Measurements from ENCODE around the gene FAM168A. TPM values are rescaled to one million over a fixed set of nuclear protein-coding genes. Genes with fewer than 3 reads are reported as not detected.

Gene FAM168A
- total RNA-seq, 5 donors from 2014 or later (not counting 1 experiment from before 2014, with no cell fraction given) = 23.6 to 27.0 (median 24.7) TPM

DNA sequence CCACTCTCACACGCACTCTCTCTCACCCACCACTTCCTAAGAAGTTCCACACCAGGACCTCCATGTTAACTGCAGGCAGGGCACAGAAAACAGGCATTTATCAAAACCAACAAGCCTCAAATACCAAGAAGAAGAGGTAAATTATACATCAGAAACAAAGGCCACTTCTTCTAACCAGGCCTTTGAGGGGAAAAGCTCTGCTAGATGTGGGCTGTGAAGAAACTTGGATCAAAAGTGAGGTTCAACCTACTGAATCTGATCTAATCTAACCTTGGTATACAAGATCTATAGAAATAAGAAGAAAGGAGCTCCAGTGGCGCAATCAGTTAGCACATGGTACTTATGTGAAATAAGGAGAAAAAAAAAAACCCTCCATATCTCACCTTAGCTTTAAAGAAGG lies 91.9 kb downstream of the FAM168A start:
- ATAC-seq (replicated peaks in 1 of 4) (no peak), DNase-seq (no peak)
- H3K9me3 Mint-ChIP-seq = peaks cover 6 to 11% (median 10%) of the 10 kb centered on the region in 3 donors
- no peak overlapping the region for H3K4me3 ChIP-seq (ENCODE audit: control insufficient read depth in 1 of 2, extremely low read depth in 1 of 2, low read length in 1 of 2)
- no peak overlapping the region for H3K27ac Mint-ChIP-seq
- no peaks in the 10 kb centered on the region for H3K36me3 ChIP-seq (ENCODE audit: control insufficient read depth in 2 of 2, extremely low read depth in 1 of 2, insufficient read depth in 1 of 2, low read length in 1 of 2)
- no peaks in the 10 kb centered on the region for H3K27me3 Mint-ChIP-seq
- POLR2A ChIA-PET = interaction anchor here in 1 of 2 donors (0.6 kb wide), 1 partner anchor 36 kb away, joined by 4 read pairs; no protein-coding TSS in a partner anchor
- CTCF ChIA-PET = interaction anchor here in 1 of 2 donors (0.9 kb wide), 1 partner anchor 15 kb away, joined by 4 read pairs; no protein-coding TSS in a partner anchor
- peaks cover 34 to 53% (median 39%) of the 10 kb centered on the region in 3 donors for H3K4me1 Mint-ChIP-seq
- no peaks in the 10 kb centered on the region for H3K4me1 ChIP-seq (ENCODE audit: control insufficient read depth in 1 of 2, extremely low read depth in 1 of 2, insufficient read depth in 2 of 2, low read length in 2 of 2)
- H3K27me3 ChIP-seq (replicated peaks in 1 of 2; ENCODE audit: control insufficient read depth in 2 of 2, extremely low read depth in 1 of 2, insufficient read depth in 2 of 2, low read length in 1 of 2) = no peaks in the 10 kb centered on the region
- H3K4me3 Mint-ChIP-seq = no peak overlapping the region
- no peak overlapping the region for H3K27ac ChIP-seq (ENCODE audit: low read length)
- H3K36me3 Mint-ChIP-seq = peaks cover 33% of the 10 kb centered on the region
- H3K9me3 ChIP-seq = no peaks in the 10 kb centered on the region
- WGBS (ENCODE audit: insufficient coverage) = no CpG with 5 or more reads among the region's 2 CpGs

DNA sequence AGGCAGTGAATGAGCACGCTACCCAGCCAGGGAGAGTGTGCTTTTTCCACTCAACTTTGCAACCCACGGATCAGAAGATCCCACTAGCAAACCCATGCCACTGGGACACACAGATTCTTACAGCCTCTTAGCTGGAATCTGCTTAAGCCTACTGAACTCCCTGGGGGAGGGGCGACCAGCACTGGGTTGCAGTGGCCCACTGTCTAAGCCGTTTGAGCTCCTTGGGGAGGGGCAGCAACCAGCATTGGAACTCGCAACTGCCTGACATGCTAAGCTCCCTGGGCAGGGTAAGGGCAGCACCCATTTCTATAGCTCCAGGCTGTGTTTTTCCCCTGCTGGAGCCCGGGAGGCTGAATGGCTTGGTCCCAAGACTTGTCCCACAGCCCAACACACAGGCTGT lies 99.6 kb downstream of the FAM168A start:
- ChIA-PET CTCF (interaction anchor here in 1 of 2 donors (0.7 kb wide), 1 partner anchor 19 kb away, joined by 3 read pairs; no protein-coding TSS in a partner anchor), POLR2A (no interaction called here)
- Histone ChIP-seq H3K36me3 (ENCODE audit: control insufficient read depth in 2 of 2, extremely low read depth in 1 of 2, insufficient read depth in 1 of 2, low read length in 1 of 2) (no peaks in the 10 kb centered on the region), H3K4me3 (ENCODE audit: control insufficient read depth in 1 of 2, extremely low read depth in 1 of 2, low read length in 1 of 2) (no peak overlapping the region), H3K4me1 (ENCODE audit: control insufficient read depth in 1 of 2, extremely low read depth in 1 of 2, insufficient read depth in 2 of 2, low read length in 2 of 2) (no peaks in the 10 kb centered on the region), H3K9me3 (no peaks in the 10 kb centered on the region), H3K27ac (ENCODE audit: low read length) (no peak overlapping the region), H3K27me3 (replicated peaks in 1 of 2; ENCODE audit: control insufficient read depth in 2 of 2, extremely low read depth in 1 of 2, insufficient read depth in 2 of 2, low read length in 1 of 2) (no peaks in the 10 kb centered on the region)
- Mint-ChIP-seq H3K36me3 (peaks cover 34% of the 10 kb centered on the region), H3K4me3 (no peak overlapping the region), H3K27me3 (no peaks in the 10 kb centered on the region), H3K27ac (no peak overlapping the region), H3K9me3 (no peaks in the 10 kb centered on the region), H3K4me1 (peaks cover 31 to 39% (median 35%) of the 10 kb centered on the region in 3 donors)
- DNase-seq (no peak), ATAC-seq (replicated peaks in 1 of 4) (no peak)
- WGBS (ENCODE audit: insufficient coverage) = 93% methylated on average over 6 of the region's 6 CpGs

DNA sequence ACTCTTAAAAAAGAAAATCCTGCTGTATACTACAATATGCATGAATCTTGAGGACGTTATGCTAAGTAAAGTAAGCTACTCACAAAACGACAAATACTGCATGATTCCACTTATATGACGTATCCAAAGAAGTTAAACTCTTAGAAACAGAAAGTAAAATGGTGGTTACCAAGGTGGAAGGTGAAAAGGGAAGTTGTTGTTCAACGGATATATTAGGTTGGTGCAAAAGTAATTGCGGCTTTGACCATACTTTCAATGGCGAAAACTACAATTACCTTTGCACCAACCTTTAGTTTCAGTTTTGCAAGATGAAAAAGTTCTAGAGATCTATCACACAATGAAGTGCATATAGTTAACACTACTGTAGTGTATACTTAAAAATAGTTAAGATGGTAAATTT lies 101.8 kb downstream of the FAM168A start:
- POLR2A ChIA-PET = no interaction called here

DNA sequence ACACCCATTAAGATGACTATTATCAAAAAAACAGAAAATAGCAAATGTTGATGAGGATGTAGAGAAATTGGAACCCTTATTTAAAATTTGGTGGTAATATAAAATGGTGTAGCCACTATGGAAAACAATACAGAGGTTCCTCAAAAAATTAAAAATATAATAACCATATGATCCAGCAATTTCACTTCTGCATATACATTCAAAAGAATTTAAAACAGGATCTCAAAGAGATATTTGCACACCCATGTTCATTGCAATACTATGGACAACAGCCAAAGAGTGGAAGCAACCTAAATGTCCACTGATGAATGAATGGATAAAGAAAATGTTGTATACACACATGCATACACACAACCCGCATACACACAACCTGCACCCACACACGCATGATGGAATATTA lies 102.2 kb downstream of the FAM168A start:
- ATAC-seq (replicated peaks in 1 of 4) (no peak), DNase-seq (no peak)
- no peak overlapping the region for H3K27ac ChIP-seq (ENCODE audit: low read length)
- H3K4me3 ChIP-seq (ENCODE audit: control insufficient read depth in 1 of 2, extremely low read depth in 1 of 2, low read length in 1 of 2) = no peak overlapping the region
- no peak overlapping the region for H3K4me3 Mint-ChIP-seq
- H3K27me3 Mint-ChIP-seq = no peaks in the 10 kb centered on the region
- H3K36me3 Mint-ChIP-seq = peaks cover 31% of the 10 kb centered on the region
- no peak overlapping the region for H3K27ac Mint-ChIP-seq
- no peaks in the 10 kb centered on the region for H3K27me3 ChIP-seq (replicated peaks in 1 of 2; ENCODE audit: control insufficient read depth in 2 of 2, extremely low read depth in 1 of 2, insufficient read depth in 2 of 2, low read length in 1 of 2)
- CTCF ChIA-PET = interaction anchor here in 1 of 2 donors (0.7 kb wide), 1 partner anchor 873 kb away, joined by 3 read pairs; no protein-coding TSS in a partner anchor
- WGBS (ENCODE audit: insufficient coverage) = no CpG with 5 or more reads among the region's 2 CpGs
- H3K9me3 ChIP-seq = no peaks in the 10 kb centered on the region
- H3K4me1 Mint-ChIP-seq = peaks cover 10 to 16% (median 15%) of the 10 kb centered on the region in 3 donors
- no peaks in the 10 kb centered on the region for H3K9me3 Mint-ChIP-seq
- H3K4me1 ChIP-seq (ENCODE audit: control insufficient read depth in 1 of 2, extremely low read depth in 1 of 2, insufficient read depth in 2 of 2, low read length in 2 of 2) = no peaks in the 10 kb centered on the region
- H3K36me3 ChIP-seq (ENCODE audit: control insufficient read depth in 2 of 2, extremely low read depth in 1 of 2, insufficient read depth in 1 of 2, low read length in 1 of 2) = no peaks in the 10 kb centered on the region
- POLR2A ChIA-PET = no interaction called here

More for the DNA sequence above, 101.8 kb downstream of the FAM168A start:
- no peak overlapping the region for H3K27ac Mint-ChIP-seq
- peaks cover 33% of the 10 kb centered on the region for H3K36me3 Mint-ChIP-seq
- no peaks in the 10 kb centered on the region for H3K27me3 ChIP-seq (replicated peaks in 1 of 2; ENCODE audit: control insufficient read depth in 2 of 2, extremely low read depth in 1 of 2, insufficient read depth in 2 of 2, low read length in 1 of 2)
- CTCF ChIA-PET = interaction anchor here in 1 of 2 donors (0.7 kb wide), 1 partner anchor 873 kb away, joined by 3 read pairs; no protein-coding TSS in a partner anchor
- WGBS (ENCODE audit: insufficient coverage) = no CpG with 5 or more reads among the region's 6 CpGs
- H3K4me3 Mint-ChIP-seq = no peak overlapping the region
- H3K9me3 Mint-ChIP-seq = no peaks in the 10 kb centered on the region
- no peaks in the 10 kb centered on the region for H3K4me1 ChIP-seq (ENCODE audit: control insufficient read depth in 1 of 2, extremely low read depth in 1 of 2, insufficient read depth in 2 of 2, low read length in 2 of 2)
- H3K9me3 ChIP-seq = no peaks in the 10 kb centered on the region
- no peak overlapping the region for H3K27ac ChIP-seq (ENCODE audit: low read length)
- ATAC-seq (replicated peaks in 1 of 4) (no peak), DNase-seq (no peak)
- H3K36me3 ChIP-seq (ENCODE audit: control insufficient read depth in 2 of 2, extremely low read depth in 1 of 2, insufficient read depth in 1 of 2, low read length in 1 of 2) = no peaks in the 10 kb centered on the region
- no peaks in the 10 kb centered on the region for H3K27me3 Mint-ChIP-seq
- peaks cover 14 to 20% (median 19%) of the 10 kb centered on the region in 3 donors for H3K4me1 Mint-ChIP-seq
- no peak overlapping the region for H3K4me3 ChIP-seq (ENCODE audit: control insufficient read depth in 1 of 2, extremely low read depth in 1 of 2, low read length in 1 of 2)

DNA sequence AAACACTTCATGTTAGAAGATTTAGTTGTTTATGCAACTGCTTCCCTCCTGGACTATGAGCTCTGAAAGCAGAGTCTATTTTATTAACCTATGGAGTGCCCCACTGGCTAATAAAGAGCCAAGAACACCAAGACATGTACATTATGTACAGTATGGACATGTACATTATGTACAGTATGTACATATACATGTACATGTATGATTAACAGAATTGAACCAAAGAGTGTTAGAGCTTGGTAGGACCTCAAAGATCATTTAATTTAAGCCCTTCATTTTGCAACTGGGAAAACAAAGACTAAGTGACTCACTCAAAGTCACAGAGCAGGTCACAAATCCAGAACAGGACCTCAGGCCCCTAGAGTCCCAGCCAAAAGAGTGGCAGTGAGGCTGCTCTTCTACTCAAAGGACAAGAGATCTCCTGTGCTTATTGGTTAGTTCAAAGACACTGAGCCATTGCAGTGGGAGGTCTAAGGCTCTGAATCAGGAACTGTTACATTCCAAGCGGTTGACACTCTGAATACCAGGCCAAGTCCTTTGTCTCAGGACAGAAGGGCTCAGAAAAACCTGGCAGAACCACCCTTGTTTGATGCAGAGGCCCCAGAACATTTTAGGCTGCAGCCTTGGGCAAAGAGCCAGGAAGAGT lies 103.8 kb downstream of the FAM168A start:
- no peaks in the 10 kb centered on the region for H3K4me1 ChIP-seq (ENCODE audit: control insufficient read depth in 1 of 2, extremely low read depth in 1 of 2, insufficient read depth in 2 of 2, low read length in 2 of 2)
- 100% methylated on average over 1 of the region's 1 CpG for WGBS (ENCODE audit: insufficient coverage)
- no peaks in the 10 kb centered on the region for H3K27me3 ChIP-seq (replicated peaks in 1 of 2; ENCODE audit: control insufficient read depth in 2 of 2, extremely low read depth in 1 of 2, insufficient read depth in 2 of 2, low read length in 1 of 2)
- Mint-ChIP-seq H3K4me3 (no peak overlapping the region), H3K36me3 (peaks cover 26% of the 10 kb centered on the region), H3K4me1 (peaks cover 2 to 12% (median 7%) of the 10 kb centered on the region in 3 donors), H3K27ac (no peak overlapping the region), H3K27me3 (no peaks in the 10 kb centered on the region), H3K9me3 (no peaks in the 10 kb centered on the region)
- no peak overlapping the region for H3K27ac ChIP-seq (ENCODE audit: low read length)
- POLR2A ChIA-PET = no interaction called here
- no peak for DNase-seq
- H3K36me3 ChIP-seq (ENCODE audit: control insufficient read depth in 2 of 2, extremely low read depth in 1 of 2, insufficient read depth in 1 of 2, low read length in 1 of 2) = peaks cover 0 to 3% of the 10 kb centered on the region in 2 donors
- CTCF ChIA-PET = no interaction called here
- no peak for ATAC-seq (replicated peaks in 1 of 4)
- no peak overlapping the region for H3K4me3 ChIP-seq (ENCODE audit: control insufficient read depth in 1 of 2, extremely low read depth in 1 of 2, low read length in 1 of 2)
- H3K9me3 ChIP-seq = no peaks in the 10 kb centered on the region

DNA sequence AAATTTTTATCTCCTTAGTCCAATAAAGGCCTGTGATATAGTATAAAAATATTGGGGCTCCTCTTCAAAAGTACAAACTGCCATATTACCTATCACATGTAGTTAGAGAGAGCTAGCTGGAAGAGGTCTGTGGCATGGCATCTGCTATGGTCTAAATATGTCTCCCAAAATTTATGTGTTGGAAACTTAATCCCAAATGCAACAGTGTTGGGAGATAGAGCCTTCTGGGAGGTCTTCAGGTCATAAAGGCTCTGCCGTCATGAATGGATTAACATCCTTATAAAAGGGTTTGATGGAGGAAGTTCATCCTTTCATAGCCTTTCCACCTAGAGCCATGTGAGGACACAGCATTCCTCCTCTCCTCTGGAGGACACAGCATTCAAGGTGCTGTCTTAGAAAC lies 116.3 kb downstream of the FAM168A start:
- H3K9me3 Mint-ChIP-seq = peaks cover 7 to 18% (median 13%) of the 10 kb centered on the region in 3 donors
- H3K4me3 Mint-ChIP-seq = no peak overlapping the region
- no CpG with 5 or more reads among the region's 1 CpG for WGBS (ENCODE audit: insufficient coverage)
- no peak for ATAC-seq (replicated peaks in 1 of 4)
- peaks cover 0 to 12% (median 7%) of the 10 kb centered on the region in 3 donors for H3K4me1 Mint-ChIP-seq
- no peak overlapping the region for H3K27ac Mint-ChIP-seq
- Histone ChIP-seq H3K27me3 (replicated peaks in 1 of 2; ENCODE audit: control insufficient read depth in 2 of 2, extremely low read depth in 1 of 2, insufficient read depth in 2 of 2, low read length in 1 of 2) (no peaks in the 10 kb centered on the region), H3K36me3 (ENCODE audit: control insufficient read depth in 2 of 2, extremely low read depth in 1 of 2, insufficient read depth in 1 of 2, low read length in 1 of 2) (peaks cover 0 to 2% of the 10 kb centered on the region in 2 donors), H3K4me1 (ENCODE audit: control insufficient read depth in 1 of 2, extremely low read depth in 1 of 2, insufficient read depth in 2 of 2, low read length in 2 of 2) (no peaks in the 10 kb centered on the region), H3K27ac (ENCODE audit: low read length) (no peak overlapping the region), H3K9me3 (no peaks in the 10 kb centered on the region), H3K4me3 (ENCODE audit: control insufficient read depth in 1 of 2, extremely low read depth in 1 of 2, low read length in 1 of 2) (no peak overlapping the region)
- H3K36me3 Mint-ChIP-seq = peaks cover 18% of the 10 kb centered on the region
- ChIA-PET POLR2A (no interaction called here), CTCF (no interaction called here)
- no peak for DNase-seq
- H3K27me3 Mint-ChIP-seq = no peaks in the 10 kb centered on the region

Data from T-cell (primary cell).